ENCODE data around the gene EZR.

The EZR gene

DNA sequence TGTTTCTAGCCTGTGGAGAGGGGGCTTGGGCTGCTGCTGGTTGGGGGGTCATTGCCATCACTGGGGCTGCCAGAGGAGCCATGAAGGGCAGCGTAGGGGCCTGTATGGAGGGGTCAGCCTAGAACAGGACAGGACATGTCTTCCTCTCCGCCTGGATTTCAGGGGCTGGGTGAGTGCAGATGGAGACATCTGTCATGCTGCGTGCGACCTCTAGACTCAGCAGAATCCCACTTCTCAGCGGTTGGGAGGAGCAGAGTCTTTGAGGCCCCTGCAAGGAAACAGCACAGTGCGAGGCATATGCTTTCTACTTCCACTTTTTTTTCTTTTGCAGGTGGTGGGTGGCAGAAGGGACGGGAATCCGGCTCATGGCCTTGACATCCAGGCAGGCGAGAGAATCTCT is 67.9 kb downstream of the EZR start:
- peaks cover 2% of the 10 kb centered on the region for H3K4me1 Mint-ChIP-seq
- DNase-seq (no peak), ATAC-seq (no peak)
- peaks cover 55% of the 10 kb centered on the region for H3K36me3 Mint-ChIP-seq (ENCODE audit: low read depth)
- H3K27me3 Mint-ChIP-seq = no peaks in the 10 kb centered on the region
- no peaks in the 10 kb centered on the region for H3K9me3 Mint-ChIP-seq
- H3K4me3 Mint-ChIP-seq = no peak overlapping the region
- no peak overlapping the region for H3K27ac Mint-ChIP-seq

DNA sequence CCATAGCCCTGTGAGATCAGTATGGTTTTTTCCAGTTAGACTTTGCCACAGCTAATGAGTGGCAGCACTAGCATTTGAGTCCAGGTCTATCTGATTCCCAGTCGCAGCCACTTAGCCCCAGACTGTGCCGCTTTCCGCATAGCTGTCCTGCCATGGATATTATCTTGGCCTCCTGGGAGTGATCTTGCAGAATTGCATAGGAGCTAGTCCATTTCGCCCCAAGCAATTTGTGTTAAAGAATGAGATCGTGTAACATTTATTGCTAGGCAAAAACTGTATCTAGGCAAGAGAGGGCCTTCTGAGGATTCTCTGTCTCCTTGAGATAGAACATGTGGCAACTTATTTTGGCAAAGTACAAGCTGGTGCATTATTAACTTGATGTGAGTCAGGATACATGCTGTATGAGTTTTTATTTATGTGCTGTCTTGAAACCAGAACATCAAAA is 74.2 kb downstream of the EZR start:
- Mint-ChIP-seq H3K27ac (no peak overlapping the region), H3K36me3 (ENCODE audit: low read depth) (peaks cover 62% of the 10 kb centered on the region)

DNA sequence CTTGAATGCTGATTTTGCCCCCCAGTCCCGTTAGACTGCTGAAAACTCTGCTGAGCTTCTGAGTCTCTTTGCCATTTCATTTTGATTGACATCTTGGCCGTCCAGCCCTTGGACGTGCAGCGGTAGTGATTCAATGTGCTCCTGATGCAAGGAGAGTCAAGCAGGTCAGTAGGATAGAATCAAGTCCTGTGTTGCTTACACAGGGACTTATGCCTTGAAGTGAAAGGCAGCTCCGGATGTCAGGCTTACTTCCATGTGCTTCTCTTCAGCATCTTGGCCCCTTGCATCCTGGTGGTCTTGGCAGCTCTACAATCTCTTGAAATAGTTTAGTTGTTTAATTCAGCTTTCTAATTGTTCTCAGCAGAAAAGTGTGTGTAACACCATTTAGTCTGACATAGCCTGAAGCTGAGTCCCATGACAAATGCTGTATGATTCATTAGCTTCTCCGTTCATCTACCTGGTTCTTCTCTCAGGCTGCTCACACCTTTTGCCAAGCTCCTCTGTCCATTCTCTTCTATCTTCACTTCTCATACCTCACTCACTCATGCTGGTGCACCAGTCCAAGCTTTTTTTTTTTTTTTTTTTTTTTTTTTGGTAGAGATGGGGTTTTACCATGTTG is 76.0 kb downstream of the EZR start:
- no peak for DNase-seq
- H3K9me3 Mint-ChIP-seq = peaks cover 16% of the 10 kb centered on the region
- no peak overlapping the region for H3K27ac Mint-ChIP-seq
- H3K27me3 Mint-ChIP-seq = no peaks in the 10 kb centered on the region
- H3K4me3 Mint-ChIP-seq = no peak overlapping the region
- peaks cover 66% of the 10 kb centered on the region for H3K36me3 Mint-ChIP-seq (ENCODE audit: low read depth)
- peaks cover 3% of the 10 kb centered on the region for H3K4me1 Mint-ChIP-seq
- ATAC-seq = no peak

More for the DNA sequence above, 74.2 kb downstream of the EZR start:
- no peak for DNase-seq
- Mint-ChIP-seq H3K4me3 (no peak overlapping the region), H3K4me1 (no peaks in the 10 kb centered on the region), H3K9me3 (no peaks in the 10 kb centered on the region), H3K27me3 (no peaks in the 10 kb centered on the region)
- ATAC-seq = no peak

DNA sequence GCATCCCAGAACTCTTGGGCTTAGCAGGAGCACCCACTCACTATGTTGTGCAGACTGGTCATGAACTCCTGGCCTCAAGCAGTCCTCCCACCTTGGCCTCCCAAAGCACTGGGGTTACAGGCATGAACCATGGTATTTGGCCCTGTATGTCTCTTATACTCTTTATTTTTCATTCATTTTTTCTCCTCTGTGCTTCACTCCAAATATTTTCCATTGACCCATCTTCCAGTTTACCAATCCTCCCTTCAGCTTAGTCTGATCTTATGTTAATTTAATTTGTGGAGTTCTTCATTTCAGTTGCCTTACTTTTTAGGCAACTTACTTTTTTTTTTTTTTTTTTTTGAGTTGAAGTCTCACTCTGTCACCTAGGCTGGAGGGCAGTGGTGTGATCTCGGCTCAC is 79.5 kb downstream of the EZR start:
- no peak for ATAC-seq
- Mint-ChIP-seq H3K27ac (no peak overlapping the region), H3K36me3 (ENCODE audit: low read depth) (peaks cover 77% of the 10 kb centered on the region), H3K4me1 (peaks cover 11% of the 10 kb centered on the region), H3K27me3 (no peaks in the 10 kb centered on the region), H3K4me3 (no peak overlapping the region), H3K9me3 (peaks cover 18% of the 10 kb centered on the region)
- DNase-seq = no peak

DNA sequence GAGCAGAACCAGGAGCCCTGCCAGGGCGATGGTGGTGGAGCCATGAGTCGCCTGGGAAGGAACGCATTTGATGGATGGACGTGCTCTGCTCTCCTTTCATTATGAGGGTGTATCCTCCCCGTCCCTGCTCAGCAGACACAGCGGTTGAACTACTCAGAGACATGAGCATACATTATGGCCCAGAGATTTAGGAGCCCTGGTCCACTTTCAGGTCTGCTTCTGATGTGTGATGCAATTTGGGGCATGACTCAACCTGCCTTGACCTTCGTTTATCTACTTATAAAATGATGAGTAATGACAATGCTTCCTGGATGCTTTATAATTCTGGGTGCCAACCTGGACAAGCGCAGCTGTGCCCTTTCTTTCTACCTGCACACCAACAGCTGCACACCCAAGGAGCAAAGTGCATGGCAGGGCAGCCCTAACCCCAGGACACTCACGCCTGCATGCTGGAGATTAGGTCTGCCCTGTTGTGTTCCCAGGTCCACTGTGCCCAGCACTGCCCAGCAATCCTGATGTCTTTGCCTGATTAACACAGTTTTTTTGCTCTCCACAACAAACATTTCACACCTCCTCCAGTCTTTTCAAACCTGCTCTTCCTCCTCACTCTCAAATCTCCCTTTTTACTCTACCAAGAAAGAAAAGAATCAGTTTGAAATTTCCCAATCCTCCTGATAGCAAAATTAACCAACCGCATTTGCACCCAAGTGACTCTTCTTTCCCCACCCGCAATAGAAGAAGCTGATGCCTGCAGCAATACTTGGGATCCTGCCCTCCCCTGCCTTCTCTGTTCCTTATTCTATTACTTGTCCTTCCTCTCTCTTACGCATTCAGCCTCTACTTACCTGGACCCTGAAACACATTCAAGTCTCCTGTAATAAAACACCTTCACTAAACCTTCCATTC is 81.2 kb downstream of the EZR start:
- Mint-ChIP-seq H3K36me3 (ENCODE audit: low read depth) (peaks cover 84% of the 10 kb centered on the region), H3K4me1 (peaks cover 12% of the 10 kb centered on the region), H3K4me3 (no peak overlapping the region), H3K27ac (peak overlapping the region; percentile 39), H3K9me3 (peaks cover 18% of the 10 kb centered on the region), H3K27me3 (no peaks in the 10 kb centered on the region)
- DNase-seq = no peak
- ATAC-seq = peak; percentile 33

DNA sequence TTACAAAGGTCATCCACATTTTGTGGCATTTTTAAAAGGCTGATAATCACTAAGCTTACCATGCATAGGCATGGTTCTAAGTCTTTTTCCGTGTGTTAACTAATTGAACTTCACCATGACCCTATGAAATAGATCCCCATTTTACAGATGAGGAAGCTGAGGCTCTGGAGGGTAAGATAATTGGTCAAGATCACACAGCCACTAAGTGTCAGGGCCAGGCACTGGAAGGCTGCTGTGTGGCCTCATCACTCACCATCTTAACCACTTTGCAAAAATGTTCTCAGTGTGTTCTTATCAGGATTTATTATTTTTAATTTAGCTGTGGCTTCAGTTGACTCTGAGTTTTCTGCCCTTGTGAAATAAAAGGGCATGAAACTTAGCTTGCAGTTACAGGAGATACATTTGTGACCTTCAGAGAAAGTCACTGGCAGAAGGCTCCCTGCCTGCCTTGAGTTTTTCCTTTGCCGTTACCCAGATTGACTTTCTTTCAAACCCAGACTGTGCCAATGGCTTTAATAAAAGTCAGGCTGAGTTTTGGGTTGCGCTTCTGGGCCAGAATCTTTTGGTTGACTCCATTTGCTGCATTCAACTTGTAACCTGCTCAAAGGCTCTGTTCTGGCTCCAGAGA is 82.0 kb downstream of the EZR start:
- peaks cover 84% of the 10 kb centered on the region for H3K36me3 Mint-ChIP-seq (ENCODE audit: low read depth)
- H3K4me1 Mint-ChIP-seq = peaks cover 12% of the 10 kb centered on the region
- ATAC-seq (no peak), DNase-seq (no peak)
- H3K27ac Mint-ChIP-seq = no peak overlapping the region
- H3K27me3 Mint-ChIP-seq = no peaks in the 10 kb centered on the region
- no peak overlapping the region for H3K4me3 Mint-ChIP-seq
- H3K9me3 Mint-ChIP-seq = peaks cover 18% of the 10 kb centered on the region

DNA sequence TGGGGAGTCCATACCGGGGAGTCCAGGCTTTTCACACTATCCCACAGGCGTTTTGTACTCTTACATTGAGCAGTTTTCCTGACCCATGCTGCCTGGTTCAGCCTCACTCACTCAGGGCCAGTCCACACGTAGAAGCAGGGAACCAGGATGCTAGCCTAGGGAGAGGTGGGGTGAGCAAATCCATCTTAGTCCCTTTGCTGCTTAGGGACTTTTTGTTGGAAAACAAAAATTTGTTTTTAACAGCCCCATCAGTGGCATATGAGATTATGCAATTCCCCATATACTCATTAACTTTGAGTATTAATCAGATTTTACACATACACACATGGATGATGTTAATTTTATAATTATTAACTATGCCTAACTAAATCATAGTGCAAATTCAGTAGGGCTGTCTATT is 84.2 kb downstream of the EZR start:
- Mint-ChIP-seq H3K9me3 (peaks cover 18% of the 10 kb centered on the region), H3K27me3 (no peaks in the 10 kb centered on the region), H3K4me3 (no peak overlapping the region), H3K36me3 (ENCODE audit: low read depth) (peaks cover 84% of the 10 kb centered on the region), H3K27ac (no peak overlapping the region), H3K4me1 (peaks cover 12% of the 10 kb centered on the region)
- DNase-seq (no peak), ATAC-seq (no peak)

DNA sequence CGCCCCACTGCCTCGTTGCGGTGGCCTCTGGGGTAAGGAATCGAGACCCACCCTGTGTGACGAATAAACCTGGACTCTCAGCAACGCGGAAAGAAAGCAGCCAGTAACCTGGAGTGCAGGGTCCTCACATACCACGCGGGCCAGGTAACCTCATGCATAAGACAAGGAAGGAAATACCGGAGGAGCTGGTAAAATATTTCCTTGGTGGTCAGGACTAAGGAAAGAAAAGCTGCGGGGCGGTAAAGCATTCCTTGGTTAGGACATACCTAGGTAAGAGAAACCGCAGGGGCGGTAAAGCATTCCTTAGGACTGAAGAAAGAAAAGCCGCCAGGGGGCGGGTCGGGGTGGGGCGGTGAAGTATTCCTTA is 88.6 kb downstream of the EZR start:
- H3K27ac Mint-ChIP-seq = no peak overlapping the region
- H3K4me1 Mint-ChIP-seq = peaks cover 3% of the 10 kb centered on the region
- DNase-seq (no peak), ATAC-seq (no peak)
- H3K27me3 Mint-ChIP-seq = no peaks in the 10 kb centered on the region
- H3K4me3 Mint-ChIP-seq = no peak overlapping the region
- peaks cover 80% of the 10 kb centered on the region for H3K36me3 Mint-ChIP-seq (ENCODE audit: low read depth)
- no peaks in the 10 kb centered on the region for H3K9me3 Mint-ChIP-seq

DNA sequence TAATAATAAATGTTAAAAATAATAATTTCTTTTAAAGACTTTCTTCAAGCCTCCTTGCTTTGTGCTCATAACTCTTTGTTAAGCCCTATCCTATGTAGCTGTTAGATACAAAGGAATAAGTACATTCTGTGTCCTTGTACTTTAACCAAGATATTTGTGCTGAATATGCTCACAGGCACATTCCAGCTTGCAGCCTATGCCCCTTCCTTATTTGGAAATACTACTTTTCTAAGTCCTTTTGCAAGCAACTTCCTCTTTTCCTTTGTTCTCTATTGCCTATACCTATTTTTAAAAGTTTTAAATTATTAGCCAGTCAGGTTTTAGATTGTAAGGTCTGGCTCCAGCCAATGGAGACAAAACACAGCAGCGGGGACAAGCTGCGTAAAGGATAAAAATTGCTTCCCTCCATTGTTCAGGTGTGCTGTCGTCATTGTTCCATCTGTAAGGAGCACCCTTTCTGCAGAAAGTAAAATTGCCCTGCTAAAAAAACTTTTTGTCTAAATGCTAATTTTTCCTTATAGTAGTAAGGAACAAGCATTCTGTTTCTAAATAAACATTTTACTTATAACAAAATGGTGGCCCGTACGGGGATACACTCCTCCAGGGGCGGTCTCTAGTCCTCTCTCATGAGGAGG is 89.1 kb downstream of the EZR start:
- ATAC-seq (no peak), DNase-seq (no peak)
- Mint-ChIP-seq H3K4me3 (no peak overlapping the region), H3K27ac (no peak overlapping the region), H3K27me3 (no peaks in the 10 kb centered on the region), H3K36me3 (ENCODE audit: low read depth) (peaks cover 80% of the 10 kb centered on the region), H3K9me3 (no peaks in the 10 kb centered on the region), H3K4me1 (peaks cover 3% of the 10 kb centered on the region)

DNA sequence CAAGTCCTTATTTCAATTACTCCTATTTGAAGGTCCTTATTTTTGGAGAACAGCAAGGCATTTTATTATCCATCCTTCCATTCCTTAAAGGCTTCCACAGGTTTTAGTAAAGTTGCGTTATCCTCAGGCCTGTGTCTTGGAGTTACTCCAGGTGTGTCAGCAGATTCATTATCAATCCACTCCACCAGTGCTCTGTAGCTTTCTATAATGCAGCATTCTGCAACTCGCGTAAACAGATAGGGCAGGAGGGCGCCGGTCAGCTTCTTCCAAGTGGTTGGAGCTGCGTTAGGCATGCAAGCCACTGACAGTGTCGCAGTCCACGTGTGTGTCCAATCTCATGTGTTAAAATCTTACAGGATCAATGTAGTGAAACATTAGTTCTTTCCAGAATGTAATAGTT is 93.5 kb downstream of the EZR start:
- H3K36me3 Mint-ChIP-seq (ENCODE audit: low read depth) = peaks cover 74% of the 10 kb centered on the region
- H3K27me3 Mint-ChIP-seq = no peaks in the 10 kb centered on the region
- H3K4me1 Mint-ChIP-seq = peaks cover 12% of the 10 kb centered on the region

DNA sequence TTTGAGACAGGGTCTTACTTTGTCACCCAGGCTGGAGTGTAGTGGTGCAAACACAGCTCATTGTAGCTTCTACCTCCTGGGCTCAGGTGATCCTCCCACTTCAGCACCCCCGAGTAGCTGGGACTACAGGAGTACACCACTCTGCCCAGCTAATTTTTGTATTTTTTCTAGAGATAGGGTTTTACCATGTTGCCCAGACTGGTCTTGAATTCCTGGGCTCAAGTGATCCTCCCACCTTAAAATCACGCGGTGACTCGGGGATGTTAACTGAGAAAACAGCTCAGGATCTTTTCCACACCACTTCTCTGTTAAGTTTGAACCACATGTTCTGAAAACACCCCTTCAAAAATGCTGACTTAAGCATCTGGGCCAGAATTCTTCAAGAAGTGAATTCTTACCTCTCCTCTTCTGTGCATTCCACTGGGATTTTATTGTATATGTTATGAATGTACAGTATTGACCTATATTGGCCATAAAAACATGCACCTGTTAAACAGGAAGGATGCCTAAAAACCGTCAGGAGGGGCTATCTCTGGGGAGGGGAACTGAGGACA is 96.9 kb downstream of the EZR start:
- Mint-ChIP-seq H3K9me3 (no peaks in the 10 kb centered on the region), H3K4me3 (no peak overlapping the region), H3K27me3 (no peaks in the 10 kb centered on the region), H3K27ac (no peak overlapping the region), H3K4me1 (peaks cover 43% of the 10 kb centered on the region), H3K36me3 (ENCODE audit: low read depth) (peaks cover 77% of the 10 kb centered on the region)
- DNase-seq = no peak
- no peak for ATAC-seq

More for the DNA sequence above, 93.5 kb downstream of the EZR start:
- H3K4me3 Mint-ChIP-seq = no peak overlapping the region
- ATAC-seq (no peak), DNase-seq (no peak)
- H3K27ac Mint-ChIP-seq = no peak overlapping the region
- H3K9me3 Mint-ChIP-seq = no peaks in the 10 kb centered on the region

DNA sequence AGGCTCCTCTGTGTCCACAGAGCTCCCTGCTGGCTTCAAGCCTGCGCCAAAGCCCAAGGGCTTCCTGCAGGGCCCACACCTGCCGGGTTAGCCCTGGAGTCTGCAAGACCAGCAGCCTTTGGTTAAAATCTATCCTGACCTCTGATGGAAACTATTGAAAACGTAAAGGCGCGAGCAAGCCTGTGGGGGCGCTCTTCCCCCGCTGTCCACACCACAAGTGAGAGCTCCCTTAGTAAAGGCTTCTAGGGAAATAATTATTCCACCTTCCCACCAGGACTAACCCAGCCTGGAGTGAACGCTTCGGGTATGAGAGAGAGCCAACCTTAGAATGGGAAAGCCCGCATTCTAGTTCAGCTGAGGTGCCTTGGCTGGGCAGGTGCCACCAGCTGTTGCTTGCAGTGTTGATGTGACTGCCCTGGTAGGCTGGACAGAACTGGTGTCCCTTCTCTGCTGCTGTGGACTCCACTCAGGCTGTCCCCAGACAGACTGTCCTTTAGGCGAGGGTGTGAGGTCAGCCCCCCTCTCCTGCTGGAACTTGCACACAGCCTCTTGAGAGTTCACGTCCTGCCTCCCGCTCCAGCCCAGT is 100.6 kb downstream of the EZR start:
- Mint-ChIP-seq H3K27ac (no peak overlapping the region), H3K4me3 (no peak overlapping the region), H3K27me3 (no peaks in the 10 kb centered on the region), H3K9me3 (no peaks in the 10 kb centered on the region), H3K4me1 (peaks cover 69% of the 10 kb centered on the region), H3K36me3 (ENCODE audit: low read depth) (peaks cover 74% of the 10 kb centered on the region)
- ATAC-seq (no peak), DNase-seq (no peak)

DNA sequence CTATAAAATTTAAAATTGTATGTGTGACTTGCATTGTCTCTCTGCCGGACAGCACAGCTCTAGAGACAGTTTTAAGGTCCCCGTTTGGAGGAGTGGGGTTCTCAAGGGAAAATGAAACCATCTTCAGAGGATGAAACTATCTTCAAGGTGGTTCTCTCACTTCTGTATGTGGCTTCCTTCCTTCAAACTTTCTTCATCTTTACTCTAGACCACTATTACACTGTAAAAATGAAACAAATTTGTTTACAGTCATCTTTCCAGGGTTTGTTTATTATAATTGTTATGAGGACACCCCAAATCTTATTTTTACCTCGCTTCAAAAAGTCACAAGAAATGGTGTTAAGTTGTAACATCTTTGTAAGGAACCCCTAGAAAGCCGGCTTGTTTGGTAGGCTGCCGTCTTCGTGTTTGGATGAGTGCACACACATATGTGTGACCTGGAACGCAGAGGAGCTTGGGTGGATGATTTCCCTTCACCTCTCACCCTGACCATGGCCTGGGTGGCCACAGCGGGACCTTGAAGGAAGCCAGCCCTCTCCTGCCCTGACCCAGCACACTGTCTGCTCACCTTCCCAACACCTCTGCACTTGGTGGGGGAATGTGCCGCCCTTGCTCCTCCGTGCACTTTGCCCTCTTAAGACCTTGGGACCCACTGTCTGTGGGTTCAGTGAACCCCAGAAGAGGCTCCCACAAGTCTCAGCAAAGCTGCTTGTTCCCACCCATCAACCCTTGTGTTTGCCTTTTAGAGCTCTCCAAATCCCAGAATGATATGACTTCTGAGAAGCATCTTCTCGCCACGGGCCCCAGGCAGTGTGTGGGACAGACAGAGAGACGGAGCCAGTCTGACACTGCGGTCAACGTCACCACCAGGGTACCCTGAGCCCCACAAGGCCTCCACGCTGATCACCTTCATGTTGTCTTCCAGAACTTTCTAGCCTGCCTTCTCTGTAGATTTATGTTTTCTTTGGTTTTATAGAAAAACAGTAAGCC is 101.5 kb downstream of the EZR start:
- peaks cover 77% of the 10 kb centered on the region for H3K36me3 Mint-ChIP-seq (ENCODE audit: low read depth)
- H3K27me3 Mint-ChIP-seq = no peaks in the 10 kb centered on the region
- no peak overlapping the region for H3K4me3 Mint-ChIP-seq
- ATAC-seq (no peak), DNase-seq (no peak)
- no peaks in the 10 kb centered on the region for H3K9me3 Mint-ChIP-seq
- H3K27ac Mint-ChIP-seq = no peak overlapping the region
- H3K4me1 Mint-ChIP-seq = peaks cover 75% of the 10 kb centered on the region

All from activated naive CD8-positive, alpha-beta T cell treated with anti-CD3 and anti-CD28 coated beads, Interleukin-2, amount 50 U/mL, for 24 hours (primary cell).